SK-N-SH (cell line): ENCODE data around the gene TFB2M.

ENCODE experiments used
- CHD2 ChIP-seq: fragments of 150-350 bp; IDR thresholded peaks from 2 replicates; pipeline ENCODE4 v1.6.1; 2018; ENCODE audit warnings: low read length; ENCODE audit not compliant: partially characterized antibody
- CTCF ChIP-seq: fragments of 200-600 bp; sonication (generic); IDR thresholded peaks from 2 replicates; pipeline ENCODE4 v1.6.1; 2017; ENCODE audit warnings: antibody characterized with exemption, mild to moderate bottlenecking, moderate library complexity
- POLR2AphosphoS5 ChIP-seq: IDR thresholded peaks from 2 replicates; pipeline ENCODE4 v1.6.1; 2012; ENCODE audit warnings: low read depth, low read length
- TEAD4 ChIP-seq: IDR thresholded peaks from 2 replicates; pipeline ENCODE4 v1.4.0; 2012; ENCODE audit warnings: mild to moderate bottlenecking, borderline replicate concordance; ENCODE audit not compliant: insufficient read depth
- ZBTB33 ChIP-seq: IDR thresholded peaks from 2 replicates; pipeline ENCODE4 v1.4.0; 2012; ENCODE audit warnings: low read depth, borderline replicate concordance

- TF ChIP-seq TEAD4 (no peak), CHD2 (no peak), ZBTB33 (no peak), CTCF (no peak), POLR2AphosphoS5 (no peak)
Measured at GRCh38 chr1:246544001-246544400, 22.1 kb downstream of the TFB2M start.
